C4-2B (cell line): ENCODE results near the gene SNX5.

Experiments used
- H3K27ac ChIP-seq: fragments of 450-650 bp; 2 replicates; pipeline ENCODE4 v1.5.1; 2017
- ZFX ChIP-seq: fragments of 450-650 bp; IDR thresholded peaks from 2 replicates; pipeline ENCODE4 v1.6.1; 2017
- TF ChIP-seq, protein P1 (sequence below): fragments of 450-650 bp; conservative IDR thresholded peaks from 2 replicates; pipeline ENCODE4 v1.5.1; 2017; ENCODE audit warnings: mild to moderate bottlenecking

Gene SNX5

DNA sequence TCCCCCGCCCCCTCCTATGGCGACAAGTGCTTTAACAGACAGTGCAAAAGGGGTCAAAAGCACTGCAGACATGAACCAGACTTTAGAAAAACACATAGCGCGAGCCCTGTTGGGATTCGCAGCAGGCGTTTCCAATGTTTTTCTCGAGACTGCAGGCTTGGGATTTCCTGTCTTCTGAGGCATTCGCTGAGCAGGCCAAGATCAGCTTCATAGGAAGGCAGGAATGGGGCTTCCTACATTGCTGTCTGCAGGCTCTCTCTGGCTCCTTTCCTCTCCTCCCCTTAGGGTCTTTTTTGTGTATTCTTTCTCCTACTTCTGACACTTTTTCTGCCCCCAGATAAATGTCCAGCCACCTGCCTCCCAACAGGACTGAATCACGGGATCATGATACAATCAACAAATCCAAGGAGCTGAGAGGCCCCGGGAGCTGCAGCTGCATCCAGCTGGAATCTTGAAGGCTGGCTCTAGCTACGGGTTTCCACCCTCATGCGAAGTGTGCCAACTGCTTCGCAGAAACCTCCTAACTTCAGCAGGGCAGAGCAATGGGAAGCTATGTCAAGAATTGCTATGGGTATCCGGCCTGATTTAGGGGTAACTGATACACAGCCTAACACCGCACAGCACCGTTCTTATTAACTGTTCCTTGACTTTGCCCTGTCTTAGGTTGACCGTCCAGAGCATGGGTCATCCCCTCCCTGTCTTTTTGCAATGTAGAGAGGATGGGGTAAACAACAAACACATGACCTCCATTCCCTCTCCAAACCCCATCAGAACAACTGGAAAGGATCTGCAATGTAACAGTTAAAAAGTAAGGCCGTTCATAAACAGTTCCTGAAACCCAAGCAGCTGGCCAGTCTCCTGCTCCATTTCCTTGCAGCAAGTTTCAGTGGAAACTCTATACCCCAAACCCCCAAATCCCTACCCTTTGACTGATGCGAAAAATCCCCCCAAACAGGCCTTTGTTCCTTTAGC, 31.5 kb downstream of the SNX5 start:
- no peak for TF ChIP-seq ZFX
- TF ChIP-seq, protein P1, sequence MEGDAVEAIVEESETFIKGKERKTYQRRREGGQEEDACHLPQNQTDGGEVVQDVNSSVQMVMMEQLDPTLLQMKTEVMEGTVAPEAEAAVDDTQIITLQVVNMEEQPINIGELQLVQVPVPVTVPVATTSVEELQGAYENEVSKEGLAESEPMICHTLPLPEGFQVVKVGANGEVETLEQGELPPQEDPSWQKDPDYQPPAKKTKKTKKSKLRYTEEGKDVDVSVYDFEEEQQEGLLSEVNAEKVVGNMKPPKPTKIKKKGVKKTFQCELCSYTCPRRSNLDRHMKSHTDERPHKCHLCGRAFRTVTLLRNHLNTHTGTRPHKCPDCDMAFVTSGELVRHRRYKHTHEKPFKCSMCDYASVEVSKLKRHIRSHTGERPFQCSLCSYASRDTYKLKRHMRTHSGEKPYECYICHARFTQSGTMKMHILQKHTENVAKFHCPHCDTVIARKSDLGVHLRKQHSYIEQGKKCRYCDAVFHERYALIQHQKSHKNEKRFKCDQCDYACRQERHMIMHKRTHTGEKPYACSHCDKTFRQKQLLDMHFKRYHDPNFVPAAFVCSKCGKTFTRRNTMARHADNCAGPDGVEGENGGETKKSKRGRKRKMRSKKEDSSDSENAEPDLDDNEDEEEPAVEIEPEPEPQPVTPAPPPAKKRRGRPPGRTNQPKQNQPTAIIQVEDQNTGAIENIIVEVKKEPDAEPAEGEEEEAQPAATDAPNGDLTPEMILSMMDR: no peak
- no peak overlapping the region for H3K27ac ChIP-seq

DNA sequence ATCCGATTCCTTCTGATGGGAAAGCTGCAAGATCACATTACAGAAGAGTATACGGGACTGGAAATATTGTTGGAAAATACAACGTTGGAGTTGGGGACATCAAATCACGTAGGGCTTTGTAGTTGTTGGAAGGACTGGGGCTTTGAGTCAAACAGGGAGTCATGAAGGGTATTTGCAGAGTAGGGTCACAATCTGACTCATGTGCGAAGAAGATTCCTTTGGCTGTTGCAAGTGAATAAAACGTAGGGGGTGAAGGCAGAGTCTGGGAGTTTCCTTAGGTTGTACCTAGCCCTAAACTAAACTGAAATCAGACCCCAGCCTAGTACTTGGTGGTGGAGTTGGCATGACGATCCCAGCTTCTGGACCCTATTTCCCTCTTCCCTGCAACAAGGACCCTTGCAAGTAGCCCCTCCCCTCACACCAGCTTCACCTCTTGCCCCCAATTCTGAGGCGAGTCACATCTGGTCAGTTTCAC, 32.3 kb downstream of the SNX5 start:
- no peak overlapping the region for H3K27ac ChIP-seq
- TF ChIP-seq ZFX: no peak
- TF ChIP-seq, protein P1: no peak

DNA sequence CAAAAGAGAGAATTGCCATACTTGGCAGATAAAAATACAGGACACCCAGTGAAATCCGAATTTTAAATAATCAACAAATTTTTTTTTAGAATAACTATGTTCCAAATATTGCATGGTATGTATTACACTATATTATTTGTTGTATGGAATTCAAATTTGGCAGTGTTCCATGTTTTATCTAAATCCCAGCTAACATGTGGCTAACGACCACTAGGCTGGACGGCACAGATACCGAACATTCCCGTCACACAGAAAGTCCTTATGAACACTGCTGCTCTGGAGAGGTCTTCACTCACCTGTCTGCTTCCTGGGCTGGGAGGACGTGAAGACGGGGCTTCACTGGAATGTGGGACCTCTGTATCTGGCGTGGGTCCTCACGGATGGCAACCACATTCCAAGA, 32.8 kb downstream of the SNX5 start:
- TF ChIP-seq, protein P1: no peak
- no peak for TF ChIP-seq ZFX
- H3K27ac ChIP-seq: no peak overlapping the region

DNA sequence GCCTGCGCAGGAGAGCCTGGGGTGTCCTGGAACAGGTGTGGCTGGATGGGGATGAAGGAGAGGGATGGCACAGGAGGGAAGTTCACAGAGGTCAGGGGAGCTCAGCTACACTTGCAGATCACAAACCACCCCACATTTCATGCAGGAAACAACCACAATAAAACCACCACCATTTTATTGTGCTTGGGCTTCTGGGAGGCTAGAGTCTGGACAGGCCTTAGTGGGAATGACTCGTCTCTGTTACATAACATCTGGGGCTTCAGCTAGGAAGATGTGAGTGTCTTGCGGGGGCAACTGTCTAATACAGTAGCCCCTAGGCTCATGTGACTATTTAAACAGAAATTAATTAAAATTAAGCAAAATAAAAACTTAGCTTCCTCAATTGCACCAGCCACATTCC, 33.4 kb downstream of the SNX5 start:
- no peak overlapping the region for H3K27ac ChIP-seq
- no peak for TF ChIP-seq ZFX
- TF ChIP-seq, protein P1: no peak

DNA sequence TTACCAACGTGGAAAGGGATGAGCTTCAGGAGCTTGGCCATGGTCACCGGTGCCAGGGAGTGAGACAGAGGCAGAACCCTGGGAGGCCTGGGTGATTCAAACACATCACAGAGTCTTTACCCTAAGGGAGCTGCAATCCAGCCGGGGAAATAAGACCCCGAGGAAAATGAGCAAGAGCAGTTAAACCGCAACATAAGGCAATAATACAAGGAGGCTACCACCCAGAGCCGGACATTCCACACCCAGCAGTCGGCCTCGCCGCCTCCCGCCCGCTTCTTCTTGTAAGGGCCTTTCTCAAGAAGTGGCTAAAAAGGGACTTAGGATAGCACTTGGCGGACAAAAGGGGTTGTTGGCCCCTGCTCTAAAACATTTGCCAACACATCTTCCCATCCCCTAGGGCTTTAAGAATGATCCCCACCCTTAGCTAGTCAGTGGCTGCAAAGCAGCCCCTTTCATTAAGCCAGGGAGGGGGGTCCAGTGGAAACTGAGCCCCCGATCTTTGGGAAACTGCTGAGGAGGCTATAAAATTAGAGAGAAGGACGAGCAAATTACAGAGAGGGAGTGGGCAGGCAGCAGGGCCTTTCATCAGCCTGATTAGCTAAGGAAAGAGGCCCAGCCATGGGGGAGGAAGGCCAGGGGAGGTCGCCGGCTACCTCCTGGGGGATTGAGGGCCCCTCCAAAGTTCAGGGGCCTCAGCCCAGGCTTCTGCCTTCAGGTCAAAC, 34.3 kb downstream of the SNX5 start:
- no peak for TF ChIP-seq ZFX
- TF ChIP-seq, protein P1: no peak
- no peak overlapping the region for H3K27ac ChIP-seq

DNA sequence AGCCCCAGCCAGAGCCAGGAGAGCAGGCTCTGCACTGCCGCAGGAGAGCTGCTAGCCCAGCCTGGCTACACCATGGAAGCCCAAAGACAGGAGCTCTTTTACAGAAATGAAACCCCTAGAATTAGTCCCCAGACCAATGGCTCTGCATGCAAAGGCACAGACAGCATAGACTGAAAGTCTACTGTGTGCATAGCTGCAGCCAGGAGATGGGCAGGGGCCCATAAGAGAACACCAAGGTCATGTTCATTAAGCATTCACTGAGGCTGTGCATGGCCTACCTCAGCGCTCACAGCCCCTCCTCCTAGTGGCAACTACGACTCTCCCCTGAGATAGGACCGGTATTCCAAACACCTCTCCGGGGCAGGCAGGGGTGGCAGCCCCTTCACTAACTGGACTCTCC, 34.9 kb downstream of the SNX5 start:
- no peak overlapping the region for H3K27ac ChIP-seq
- no peak for TF ChIP-seq ZFX
- TF ChIP-seq, protein P1: no peak

DNA sequence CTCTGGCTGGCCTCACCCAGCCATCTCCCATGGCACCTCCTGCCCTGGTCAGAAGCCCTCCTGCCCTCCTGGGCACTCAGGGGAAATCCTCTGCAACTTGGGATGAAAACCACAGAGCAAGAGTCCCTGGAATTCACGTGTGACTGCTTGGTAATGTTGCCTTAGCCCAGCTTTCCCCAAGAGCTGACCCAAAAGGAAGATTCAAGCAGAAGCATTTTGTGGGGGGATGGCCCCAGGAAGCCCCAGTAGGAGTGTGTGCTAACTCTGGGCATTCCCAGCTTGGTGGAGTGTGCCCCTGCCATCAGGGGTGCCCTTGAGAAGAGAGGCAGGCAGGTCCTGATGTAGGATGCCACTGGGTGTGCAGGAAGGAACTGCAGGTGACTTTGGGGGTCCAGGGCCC, 35.5 kb downstream of the SNX5 start:
- TF ChIP-seq, protein P1: no peak
- TF ChIP-seq ZFX: no peak
- no peak overlapping the region for H3K27ac ChIP-seq
